Measurements from ENCODE around the gene MRPS22.
"Not testable (repeated sequence)": the region's sequence is repeated elsewhere in the genome, so short reads cannot be mapped to it uniquely, and the experiment has no call there.

Gene MRPS22

DNA sequence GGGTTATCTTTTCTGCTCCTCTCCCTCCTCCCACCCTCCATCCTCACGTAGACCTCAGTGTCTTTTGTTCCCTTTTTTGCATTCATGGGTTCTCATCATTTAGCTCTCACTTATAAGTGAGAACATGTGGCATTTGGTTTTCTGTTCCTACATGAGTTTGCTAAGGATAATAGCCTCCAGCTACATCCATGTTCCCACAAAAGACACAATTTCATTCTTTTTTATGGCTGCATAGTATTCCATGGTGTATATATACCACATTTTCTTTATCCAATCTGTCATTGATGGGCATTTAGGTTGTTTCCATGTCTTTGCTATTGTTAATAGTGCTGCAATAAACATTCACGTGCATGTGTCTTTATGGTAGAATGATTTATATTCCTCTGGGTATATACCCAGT is 57.3 kb downstream of the MRPS22 start:
- not testable (repeated sequence) for DNase-seq
